K562 (cell line): ENCODE data around the gene TMEM234. TPM values are rescaled to one million over a fixed set of nuclear protein-coding genes. Genes with fewer than 3 reads are reported as not detected.

Experiments
- BHLHE40 ChIP-seq: IDR thresholded peaks from 2 replicates; pipeline ENCODE4 v1.6.1; 2011; ENCODE audit warnings: low read length, improper control_type of control experiment
- CBX3 ChIP-seq, 2 experiments: IDR thresholded peaks; 1 replicate in 1 of 2; 2 replicates in 1 of 2; pipeline ENCODE4 v1.6.1; 2012; ENCODE audit warnings: inconsistent platforms in 2 of 2, low read length in 2 of 2, borderline replicate concordance in 1 of 2, control low read depth in 1 of 2
- E2F6 ChIP-seq, 2 experiments: IDR thresholded peaks; 2 replicates each; pipeline ENCODE4 v1.6.1; 2011; ENCODE audit warnings: borderline replicate concordance in 1 of 2, control low read depth in 1 of 2, low read depth in 1 of 2, low read length in 1 of 2, mild to moderate bottlenecking in 1 of 2, mixed read lengths in 1 of 2, moderate library complexity in 1 of 2; ENCODE audit not compliant: insufficient read depth in 1 of 2, insufficient read length in 1 of 2, poor library complexity in 1 of 2, severe bottlenecking in 1 of 2; ENCODE audit errors: extremely low read depth in 1 of 2
- ERF ChIP-seq: fragments of 450-650 bp; formaldehyde crosslinking; IDR thresholded peaks from 2 replicates; pipeline ENCODE4 v1.4.0; 2020; ENCODE audit warnings: mild to moderate bottlenecking, mixed read lengths
- SMAD1 ChIP-seq: fragments of 150-350 bp; IDR thresholded peaks from 2 replicates; pipeline ENCODE4 v1.6.1; 2014; ENCODE audit warnings: low read length, low read depth; ENCODE audit not compliant: partially characterized antibody
- SMARCA4 ChIP-seq: fragments of 450-650 bp; IDR thresholded peaks from 2 replicates; pipeline ENCODE4 v1.6.1; 2016
- ZNF263 ChIP-seq: sonication (generic); formaldehyde crosslinking; IDR thresholded peaks from 2 replicates; pipeline ENCODE4 v1.8.0; 2022; ENCODE audit warnings: mild to moderate bottlenecking, missing genetic modification reagents, borderline replicate concordance
- ZNF584 ChIP-seq: fragments of 200-800 bp; sonication (Bioruptor generic); IDR thresholded peaks from 2 replicates; pipeline ENCODE4 v1.6.1; 2016; ENCODE audit warnings: low read depth, mild to moderate bottlenecking, missing genetic modification characterization, missing compliant biosample characterization
- polyA plus RNA-seq, 8 experiments: library from polyadenylated mRNA; depleted of rRNA in 4 of 8; stranded (reverse) in 5 of 8; unstranded in 3 of 8; fragments of >200 nt; fragmentation: Nextera tagmentation in 2 of 8; fragmentation: Illumina TruSeq in 1 of 8; extraction: Ambion mirVana in 2 of 8; extraction: Trizol in 1 of 8; gene quantifications; 2 replicates each; pipeline versions ENCODE4 v1.2.1 to v1.2.3, GENCODE V29; 2011 to 2014; ENCODE audit warnings: inconsistent platforms in 1 of 8, missing spikeins in 1 of 8
- total RNA-seq, 7 experiments: library from RNA; depleted of rRNA in 6 of 7; stranded (reverse); fragments of >200 nt in 6 of 7; fragmentation: Illumina TruSeq in 2 of 7; extraction: Trizol in 2 of 7; gene quantifications; 2 replicates each; pipeline versions ENCODE4 v1.2.1 to v1.2.3, GENCODE V29; 2011 to 2021; ENCODE audit warnings: low replicate concordance in 1 of 7
- TF ChIP-seq, protein P1 (sequence below): fragments of 450-650 bp; IDR thresholded peaks from 2 replicates; pipeline ENCODE4 v1.6.1; 2018; ENCODE audit not compliant: partially characterized antibody
- TF ChIP-seq, protein P2 (sequence below): fragments of 250-450 bp; sonication (Bioruptor Pico); IDR thresholded peaks from 2 replicates; pipeline ENCODE4 v1.5.1; 2021; ENCODE audit warnings: mild to moderate bottlenecking
- TF ChIP-seq, protein P3 (sequence below), 2 experiments: fragments of 450-650 bp in 1 of 2; IDR thresholded peaks; 2 replicates each; pipeline ENCODE4 v1.6.1; 2011 to 2017; ENCODE audit warnings: low read depth in 2 of 2, antibody characterized with exemption in 1 of 2, borderline replicate concordance in 1 of 2, low read length in 1 of 2, mild to moderate bottlenecking in 1 of 2, mixed read lengths in 1 of 2; ENCODE audit not compliant: control insufficient read depth in 1 of 2
- TF ChIP-seq, protein P4 (sequence below): fragments of 450-650 bp; IDR thresholded peaks from 2 replicates; pipeline ENCODE4 v1.7.0; 2016; ENCODE audit warnings: borderline replicate concordance

The TMEM234 gene
- total and polyA plus RNA-seq, 9 of the 15 experiments (the other 6 are each of a cell fraction or from before 2014, with no cell fraction given): 5.0 to 12.9 (median 7.6) TPM

GRCh38 chr1:32242341-32242851 is 20.2 kb upstream of the TMEM234 start (continued):
- TF ChIP-seq ERF (no peak), SMAD1 (no peak), BHLHE40 (no peak), ZNF263 (CRISPR knock-in tag) (no peak), SMARCA4 (0 out of 2 replicates have a peak, but pooled peaks have one; percentile 26), ZNF584 (no peak), CBX3 (IDR thresholded peaks at IDR 0.05; ENCODE audit: borderline replicate concordance in 1 of 2, low read length in 2 of 2) (no peak), E2F6 (IDR thresholded peaks at IDR 0.05; ENCODE audit: borderline replicate concordance in 1 of 2, extremely low read depth in 1 of 2, insufficient read depth in 1 of 2, insufficient read length in 1 of 2, low read depth in 1 of 2, low read length in 1 of 2, poor library complexity in 1 of 2, severe bottlenecking in 1 of 2) (no peak)
- TF ChIP-seq, protein P1, sequence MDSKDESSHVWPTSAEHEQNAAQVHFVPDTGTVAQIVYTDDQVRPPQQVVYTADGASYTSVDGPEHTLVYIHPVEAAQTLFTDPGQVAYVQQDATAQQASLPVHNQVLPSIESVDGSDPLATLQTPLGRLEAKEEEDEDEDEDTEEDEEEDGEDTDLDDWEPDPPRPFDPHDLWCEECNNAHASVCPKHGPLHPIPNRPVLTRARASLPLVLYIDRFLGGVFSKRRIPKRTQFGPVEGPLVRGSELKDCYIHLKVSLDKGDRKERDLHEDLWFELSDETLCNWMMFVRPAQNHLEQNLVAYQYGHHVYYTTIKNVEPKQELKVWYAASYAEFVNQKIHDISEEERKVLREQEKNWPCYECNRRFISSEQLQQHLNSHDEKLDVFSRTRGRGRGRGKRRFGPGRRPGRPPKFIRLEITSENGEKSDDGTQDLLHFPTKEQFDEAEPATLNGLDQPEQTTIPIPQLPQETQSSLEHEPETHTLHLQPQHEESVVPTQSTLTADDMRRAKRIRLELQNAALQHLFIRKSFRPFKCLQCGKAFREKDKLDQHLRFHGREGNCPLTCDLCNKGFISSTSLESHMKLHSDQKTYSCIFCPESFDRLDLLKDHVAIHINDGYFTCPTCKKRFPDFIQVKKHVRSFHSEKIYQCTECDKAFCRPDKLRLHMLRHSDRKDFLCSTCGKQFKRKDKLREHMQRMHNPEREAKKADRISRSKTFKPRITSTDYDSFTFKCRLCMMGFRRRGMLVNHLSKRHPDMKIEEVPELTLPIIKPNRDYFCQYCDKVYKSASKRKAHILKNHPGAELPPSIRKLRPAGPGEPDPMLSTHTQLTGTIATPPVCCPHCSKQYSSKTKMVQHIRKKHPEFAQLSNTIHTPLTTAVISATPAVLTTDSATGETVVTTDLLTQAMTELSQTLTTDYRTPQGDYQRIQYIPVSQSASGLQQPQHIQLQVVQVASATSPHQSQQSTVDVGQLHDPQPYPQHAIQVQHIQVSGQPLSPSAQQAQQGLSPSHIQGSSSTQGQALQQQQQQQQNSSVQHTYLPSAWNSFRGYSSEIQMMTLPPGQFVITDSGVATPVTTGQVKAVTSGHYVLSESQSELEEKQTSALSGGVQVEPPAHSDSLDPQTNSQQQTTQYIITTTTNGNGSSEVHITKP: peak; percentile 15
- TF ChIP-seq, protein P2, sequence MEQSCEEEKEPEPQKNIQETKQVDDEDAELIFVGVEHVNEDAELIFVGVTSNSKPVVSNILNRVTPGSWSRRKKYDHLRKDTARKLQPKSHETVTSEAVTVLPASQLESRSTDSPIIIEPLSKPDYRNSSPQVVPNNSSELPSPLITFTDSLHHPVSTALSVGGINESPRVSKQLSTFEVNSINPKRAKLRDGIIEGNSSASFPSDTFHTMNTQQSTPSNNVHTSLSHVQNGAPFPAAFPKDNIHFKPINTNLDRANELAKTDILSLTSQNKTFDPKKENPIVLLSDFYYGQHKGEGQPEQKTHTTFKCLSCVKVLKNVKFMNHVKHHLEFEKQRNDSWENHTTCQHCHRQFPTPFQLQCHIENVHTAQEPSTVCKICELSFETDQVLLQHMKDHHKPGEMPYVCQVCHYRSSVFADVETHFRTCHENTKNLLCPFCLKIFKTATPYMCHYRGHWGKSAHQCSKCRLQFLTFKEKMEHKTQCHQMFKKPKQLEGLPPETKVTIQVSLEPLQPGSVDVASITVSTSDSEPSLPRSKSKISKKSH (CRISPR knock-in tag): no peak
- TF ChIP-seq, protein P3, sequence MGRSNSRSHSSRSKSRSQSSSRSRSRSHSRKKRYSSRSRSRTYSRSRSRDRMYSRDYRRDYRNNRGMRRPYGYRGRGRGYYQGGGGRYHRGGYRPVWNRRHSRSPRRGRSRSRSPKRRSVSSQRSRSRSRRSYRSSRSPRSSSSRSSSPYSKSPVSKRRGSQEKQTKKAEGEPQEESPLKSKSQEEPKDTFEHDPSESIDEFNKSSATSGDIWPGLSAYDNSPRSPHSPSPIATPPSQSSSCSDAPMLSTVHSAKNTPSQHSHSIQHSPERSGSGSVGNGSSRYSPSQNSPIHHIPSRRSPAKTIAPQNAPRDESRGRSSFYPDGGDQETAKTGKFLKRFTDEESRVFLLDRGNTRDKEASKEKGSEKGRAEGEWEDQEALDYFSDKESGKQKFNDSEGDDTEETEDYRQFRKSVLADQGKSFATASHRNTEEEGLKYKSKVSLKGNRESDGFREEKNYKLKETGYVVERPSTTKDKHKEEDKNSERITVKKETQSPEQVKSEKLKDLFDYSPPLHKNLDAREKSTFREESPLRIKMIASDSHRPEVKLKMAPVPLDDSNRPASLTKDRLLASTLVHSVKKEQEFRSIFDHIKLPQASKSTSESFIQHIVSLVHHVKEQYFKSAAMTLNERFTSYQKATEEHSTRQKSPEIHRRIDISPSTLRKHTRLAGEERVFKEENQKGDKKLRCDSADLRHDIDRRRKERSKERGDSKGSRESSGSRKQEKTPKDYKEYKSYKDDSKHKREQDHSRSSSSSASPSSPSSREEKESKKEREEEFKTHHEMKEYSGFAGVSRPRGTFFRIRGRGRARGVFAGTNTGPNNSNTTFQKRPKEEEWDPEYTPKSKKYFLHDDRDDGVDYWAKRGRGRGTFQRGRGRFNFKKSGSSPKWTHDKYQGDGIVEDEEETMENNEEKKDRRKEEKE (IDR thresholded peaks at IDR 0.05; ENCODE audit: borderline replicate concordance in 1 of 2, control insufficient read depth in 1 of 2, low read depth in 2 of 2, low read length in 1 of 2): 0 out of 4 replicates have a peak, but pooled peaks of 1 of the 2 experiments have one; percentile 34
- TF ChIP-seq, protein P4, sequence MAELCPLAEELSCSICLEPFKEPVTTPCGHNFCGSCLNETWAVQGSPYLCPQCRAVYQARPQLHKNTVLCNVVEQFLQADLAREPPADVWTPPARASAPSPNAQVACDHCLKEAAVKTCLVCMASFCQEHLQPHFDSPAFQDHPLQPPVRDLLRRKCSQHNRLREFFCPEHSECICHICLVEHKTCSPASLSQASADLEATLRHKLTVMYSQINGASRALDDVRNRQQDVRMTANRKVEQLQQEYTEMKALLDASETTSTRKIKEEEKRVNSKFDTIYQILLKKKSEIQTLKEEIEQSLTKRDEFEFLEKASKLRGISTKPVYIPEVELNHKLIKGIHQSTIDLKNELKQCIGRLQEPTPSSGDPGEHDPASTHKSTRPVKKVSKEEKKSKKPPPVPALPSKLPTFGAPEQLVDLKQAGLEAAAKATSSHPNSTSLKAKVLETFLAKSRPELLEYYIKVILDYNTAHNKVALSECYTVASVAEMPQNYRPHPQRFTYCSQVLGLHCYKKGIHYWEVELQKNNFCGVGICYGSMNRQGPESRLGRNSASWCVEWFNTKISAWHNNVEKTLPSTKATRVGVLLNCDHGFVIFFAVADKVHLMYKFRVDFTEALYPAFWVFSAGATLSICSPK: no peak
